Retinal pigment epithelial cell (primary cell): ENCODE data around the gene EVA1A.

Experiments used
- DNase-seq: peaks from one replicate; pipeline ENCODE4 v3.0.0-alpha.2; 2010; ENCODE audit warnings: low read depth
- H3K4me3 ChIP-seq: 2 replicates; pipeline ENCODE4 v1.5.1; 2011; ENCODE audit warnings: mild to moderate bottlenecking, low read length, control low read depth, moderate library complexity
- TF ChIP-seq, protein P1 (sequence below): conservative IDR thresholded peaks from 2 replicates; pipeline ENCODE4 v1.5.1; 2011; ENCODE audit warnings: low read depth, low read length, control low read depth, inconsistent platforms

The EVA1A gene

GRCh38 chr2:75569546-75569945 lies 8.8 kb upstream of the EVA1A start:
- TF ChIP-seq, protein P1, sequence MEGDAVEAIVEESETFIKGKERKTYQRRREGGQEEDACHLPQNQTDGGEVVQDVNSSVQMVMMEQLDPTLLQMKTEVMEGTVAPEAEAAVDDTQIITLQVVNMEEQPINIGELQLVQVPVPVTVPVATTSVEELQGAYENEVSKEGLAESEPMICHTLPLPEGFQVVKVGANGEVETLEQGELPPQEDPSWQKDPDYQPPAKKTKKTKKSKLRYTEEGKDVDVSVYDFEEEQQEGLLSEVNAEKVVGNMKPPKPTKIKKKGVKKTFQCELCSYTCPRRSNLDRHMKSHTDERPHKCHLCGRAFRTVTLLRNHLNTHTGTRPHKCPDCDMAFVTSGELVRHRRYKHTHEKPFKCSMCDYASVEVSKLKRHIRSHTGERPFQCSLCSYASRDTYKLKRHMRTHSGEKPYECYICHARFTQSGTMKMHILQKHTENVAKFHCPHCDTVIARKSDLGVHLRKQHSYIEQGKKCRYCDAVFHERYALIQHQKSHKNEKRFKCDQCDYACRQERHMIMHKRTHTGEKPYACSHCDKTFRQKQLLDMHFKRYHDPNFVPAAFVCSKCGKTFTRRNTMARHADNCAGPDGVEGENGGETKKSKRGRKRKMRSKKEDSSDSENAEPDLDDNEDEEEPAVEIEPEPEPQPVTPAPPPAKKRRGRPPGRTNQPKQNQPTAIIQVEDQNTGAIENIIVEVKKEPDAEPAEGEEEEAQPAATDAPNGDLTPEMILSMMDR, result no peak
- DNase-seq, result no peak

DNA sequence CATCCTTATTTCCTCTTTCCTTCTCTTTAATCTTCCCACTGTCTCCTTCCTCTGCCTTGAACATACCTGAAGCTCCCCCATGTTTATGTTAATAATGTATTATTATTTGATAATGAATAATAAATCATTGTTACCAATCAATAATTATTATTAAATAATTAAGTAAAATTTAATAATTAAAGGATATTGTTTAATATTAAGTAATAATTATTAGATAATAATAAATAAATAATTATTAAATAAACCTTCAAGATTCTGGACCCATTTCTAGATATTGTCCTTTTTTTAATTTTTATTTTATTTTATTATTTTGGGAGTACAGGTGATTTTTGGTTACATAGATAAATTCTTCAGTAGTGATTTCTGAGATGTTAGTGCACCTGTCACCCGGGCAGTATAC lies 7.4 kb upstream of the EVA1A start:
- DNase-seq, result no peak
- H3K4me3 ChIP-seq, result no peak overlapping the region
- TF ChIP-seq, protein P1, result no peak

More at GRCh38 chr2:75569546-75569945, 8.8 kb upstream of the EVA1A start:
- H3K4me3 ChIP-seq, result no peak overlapping the region

GRCh38 chr2:75565472-75566462 lies 5.0 kb upstream of the EVA1A start:
- DNase-seq, result no peak
- no peak overlapping the region for H3K4me3 ChIP-seq
- TF ChIP-seq, protein P1, result no peak

- DNase-seq, result no peak
- TF ChIP-seq, protein P1, result no peak
- no peak overlapping the region for H3K4me3 ChIP-seq
These were observed 4.1 kb upstream of the EVA1A start for GRCh38 chr2:75564713-75565359.

DNA sequence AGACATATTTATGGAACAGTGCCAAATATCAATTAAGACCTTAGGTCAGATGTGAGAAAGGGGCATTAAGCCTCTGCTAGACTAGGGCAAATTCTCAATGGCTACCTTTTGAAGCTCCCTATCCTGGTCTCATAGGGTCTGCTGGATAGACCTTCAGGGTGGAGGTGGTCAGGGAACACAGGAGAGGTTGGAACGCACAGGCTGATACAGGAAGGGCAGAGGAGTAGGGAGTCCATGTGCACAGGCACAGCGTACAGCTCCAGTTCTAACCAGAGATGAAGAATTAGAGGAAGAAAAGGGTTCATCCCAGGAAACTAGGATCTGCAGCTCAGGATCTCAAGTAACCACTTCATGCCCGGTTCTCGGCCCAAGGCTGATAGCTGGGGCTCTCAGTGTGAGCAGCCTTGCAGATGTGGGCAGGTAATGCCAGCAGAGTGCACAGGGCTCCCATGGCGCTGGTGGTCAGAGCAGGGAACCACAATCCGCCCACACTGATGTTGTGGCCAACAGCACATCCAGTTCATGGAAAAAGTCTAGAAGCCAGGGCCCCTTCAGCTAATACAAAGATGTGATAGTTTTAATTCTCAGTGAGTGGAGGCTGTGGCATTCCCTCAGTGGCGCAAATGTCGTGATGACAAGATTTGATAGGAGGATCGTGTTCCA lies 3.4 kb upstream of the EVA1A start:
- DNase-seq, result no peak
- TF ChIP-seq, protein P1, result no peak
- no peak overlapping the region for H3K4me3 ChIP-seq

DNA sequence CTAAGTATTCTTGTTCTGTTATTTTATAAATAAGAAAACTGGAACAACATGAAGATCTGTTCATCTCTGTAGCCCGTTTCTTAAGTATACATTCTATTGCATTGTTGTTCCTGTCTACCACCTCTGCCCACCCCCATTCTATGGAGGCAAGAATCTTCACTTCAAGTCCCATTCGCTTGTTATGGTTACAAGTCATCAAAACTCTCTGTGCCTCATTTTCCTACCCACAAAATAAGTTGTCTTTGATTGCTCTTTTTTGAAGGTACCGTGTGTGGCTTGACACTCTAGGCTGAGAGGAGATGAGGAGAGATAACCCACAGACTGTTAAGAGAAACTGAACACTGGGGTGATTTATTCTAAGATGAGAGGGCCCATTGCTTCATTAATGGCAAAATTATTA lies 2.9 kb upstream of the EVA1A start:
- TF ChIP-seq, protein P1, result no peak
- no peak overlapping the region for H3K4me3 ChIP-seq
- no peak for DNase-seq
